SH-SY5Y (cell line): Measurements from ENCODE around the gene GNG4.

Source experiments
- GATA2 ChIP-seq: IDR thresholded peaks from 2 replicates; pipeline ENCODE4 v1.6.1; 2011; ENCODE audit warnings: mild to moderate bottlenecking, low read depth, low read length
- GATA3 ChIP-seq: IDR thresholded peaks from 2 replicates; pipeline ENCODE4 v1.6.1; 2011; ENCODE audit warnings: low read depth, mild to moderate bottlenecking, low read length, moderate library complexity

GRCh38 chr1:235552146-235552716 lies 97.4 kb downstream of the GNG4 start:
- no peak for TF ChIP-seq GATA2
- no peak for TF ChIP-seq GATA3
